Caco-2 (cell line): Measurements from ENCODE around the gene MTERF4. TPM values are rescaled to one million over a fixed set of nuclear protein-coding genes. Genes with fewer than 3 reads are reported as not detected.

ENCODE experiments used
- BruUV-seq: library from RNA; stranded (reverse); fragments of 400-500 nt; replicated peaks from 2 replicates; lab custom pipeline; 2021; lab: Mats Ljungman, UMichigan
- CTCF ChIA-PET: fragments of 300-600 bp; sonication (Branson Sonifier 250); formaldehyde crosslinking; loops from one replicate; lab custom pipeline; 2022; ENCODE audit warnings: antibody characterized with exemption; lab: Charles Lee
- POLR2A ChIA-PET: fragments of 300-600 bp; sonication (Branson Sonifier 250); formaldehyde crosslinking; loops from one replicate; lab custom pipeline; 2022; ENCODE audit warnings: antibody characterized with exemption; lab: Charles Lee
- DNase-seq, 2 experiments: peaks; one replicate each; pipeline versions ENCODE4 v3.0.0 to v3.0.0-alpha.2; 2020 to 2022
- H3K27me3 ChIP-seq: replicated peaks from 2 replicates; pipeline ENCODE4 v1.6.0; 2011; ENCODE audit warnings: low read length; ENCODE audit not compliant: control insufficient read depth, insufficient read depth
- H3K36me3 ChIP-seq: 2 replicates; pipeline ENCODE4 v1.5.1; 2011; ENCODE audit warnings: low read length; ENCODE audit not compliant: control insufficient read depth, insufficient read depth
- H3K4me1 ChIP-seq: fragments of 250-450 bp; sonication (Bioruptor Pico); 2 replicates; pipeline ENCODE4 v1.5.1; 2020; ENCODE audit warnings: mild to moderate bottlenecking
- H3K4me3 ChIP-seq: 2 replicates; pipeline ENCODE4 v1.5.1; 2011; ENCODE audit warnings: low read depth, mild to moderate bottlenecking, control low read depth, low read length
- H3K9me3 ChIP-seq: fragments of 250-450 bp; sonication (Bioruptor Pico); 2 replicates; pipeline ENCODE4 v1.5.1; 2020; ENCODE audit warnings: mild to moderate bottlenecking, moderate library complexity
- H3K27ac Mint-ChIP-seq: one replicate; pipeline ENCODE4 v1.8.0; 2022; ENCODE audit warnings: mixed read lengths; ENCODE audit not compliant: unreplicated experiment
- H3K27me3 Mint-ChIP-seq: one replicate; pipeline ENCODE4 v1.8.0; 2022; ENCODE audit warnings: mixed read lengths; ENCODE audit not compliant: insufficient read depth, unreplicated experiment
- H3K36me3 Mint-ChIP-seq: one replicate; pipeline ENCODE4 v1.8.0; 2022; ENCODE audit warnings: mild to moderate bottlenecking, mixed read lengths; ENCODE audit not compliant: insufficient read depth, unreplicated experiment
- H3K4me1 Mint-ChIP-seq: one replicate; pipeline ENCODE4 v1.8.0; 2022; ENCODE audit warnings: low read depth, mixed read lengths; ENCODE audit not compliant: unreplicated experiment
- H3K4me3 Mint-ChIP-seq: one replicate; pipeline ENCODE4 v1.8.0; 2022; ENCODE audit warnings: mild to moderate bottlenecking, moderate library complexity, mixed read lengths; ENCODE audit not compliant: unreplicated experiment
- H3K9me3 Mint-ChIP-seq: one replicate; pipeline ENCODE4 v1.8.0; 2022; ENCODE audit warnings: mixed read lengths; ENCODE audit not compliant: unreplicated experiment
- CTCF ChIP-seq, 2 experiments: fragments of 200-600 bp in 1 of 2; IDR thresholded peaks; 1 replicate in 1 of 2; 2 replicates in 1 of 2; pipeline versions ENCODE4 v1.5.1 to v1.8.0; 2011 to 2022; ENCODE audit warnings: antibody characterized with exemption in 1 of 2, control low read depth in 1 of 2, inconsistent platforms in 1 of 2, low read depth in 1 of 2, low read length in 1 of 2, mild to moderate bottlenecking in 1 of 2, moderate library complexity in 1 of 2; ENCODE audit not compliant: insufficient read depth in 1 of 2, severe bottlenecking in 1 of 2, unreplicated experiment in 1 of 2
- intact Hi-C: fragments of 100-400 bp; cut with micrococcal nuclease; formaldehyde crosslinking; loops from one replicate; pipeline ENCODE4 v1.10.0; 2022; ENCODE audit not compliant: unreplicated experiment
- total RNA-seq: library from RNA; stranded (reverse); gene quantifications from 2 replicates; pipeline ENCODE4 v1.2.3, GENCODE V29; 2022

The MTERF4 gene
- total RNA-seq, 1 experiment from 2014 or later = 22.2 TPM

- no TSS peak for BruUV-seq
- intact Hi-C loops = no loop called here
- no peaks in the 10 kb centered on the region for H3K27me3 ChIP-seq
- Mint-ChIP-seq H3K4me1 (no peaks in the 10 kb centered on the region), H3K27ac (no peak overlapping the region), H3K9me3 (no peaks in the 10 kb centered on the region), H3K36me3 (peaks cover 4% of the 10 kb centered on the region), H3K4me3 (no peak overlapping the region), H3K27me3 (peaks cover 10% of the 10 kb centered on the region)
- H3K36me3 ChIP-seq = no peaks in the 10 kb centered on the region
- no peak for DNase-seq
- no peaks in the 10 kb centered on the region for H3K9me3 ChIP-seq
- ChIA-PET CTCF (no interaction called here), POLR2A (no interaction called here)
- H3K4me1 ChIP-seq = no peaks in the 10 kb centered on the region
- no peak for TF ChIP-seq CTCF (IDR thresholded peaks at IDR 0.05; ENCODE audit: insufficient read depth in 1 of 2, low read depth in 1 of 2, low read length in 1 of 2, severe bottlenecking in 1 of 2, unreplicated experiment in 1 of 2)
- no peak overlapping the region for H3K4me3 ChIP-seq
These were observed 32.2 kb downstream of the MTERF4 start for GRCh38 chr2:241069821-241070281.

GRCh38 chr2:241068942-241069810, 32.9 kb downstream of the MTERF4 start:
- Mint-ChIP-seq H3K27me3 (peaks cover 10% of the 10 kb centered on the region), H3K36me3 (peaks cover 4% of the 10 kb centered on the region), H3K27ac (no peak overlapping the region), H3K4me1 (no peaks in the 10 kb centered on the region), H3K9me3 (no peaks in the 10 kb centered on the region), H3K4me3 (no peak overlapping the region)
- no peak for TF ChIP-seq CTCF (IDR thresholded peaks at IDR 0.05; ENCODE audit: insufficient read depth in 1 of 2, low read depth in 1 of 2, low read length in 1 of 2, severe bottlenecking in 1 of 2, unreplicated experiment in 1 of 2)
- no peak for DNase-seq
- CTCF ChIA-PET = no interaction called here
- BruUV-seq = no TSS peak
- no peaks in the 10 kb centered on the region for H3K36me3 ChIP-seq
- H3K9me3 ChIP-seq = no peaks in the 10 kb centered on the region
- no peaks in the 10 kb centered on the region for H3K4me1 ChIP-seq
- POLR2A ChIA-PET = no interaction called here
- no peaks in the 10 kb centered on the region for H3K27me3 ChIP-seq
- H3K4me3 ChIP-seq = no peak overlapping the region
- intact Hi-C loops = no loop called here

- no peak for TF ChIP-seq CTCF (IDR thresholded peaks at IDR 0.05; ENCODE audit: insufficient read depth in 1 of 2, low read depth in 1 of 2, low read length in 1 of 2, severe bottlenecking in 1 of 2, unreplicated experiment in 1 of 2)
- ChIA-PET POLR2A (no interaction called here), CTCF (interaction anchor here (0.7 kb wide), 1 partner anchor 317 kb away, joined by 4 read pairs; no protein-coding TSS in a partner anchor)
- Mint-ChIP-seq H3K4me1 (no peaks in the 10 kb centered on the region), H3K4me3 (no peak overlapping the region), H3K27me3 (peaks cover 10% of the 10 kb centered on the region), H3K36me3 (peaks cover 4% of the 10 kb centered on the region), H3K9me3 (no peaks in the 10 kb centered on the region), H3K27ac (no peak overlapping the region)
- intact Hi-C loops = no loop called here
- Histone ChIP-seq H3K36me3 (no peaks in the 10 kb centered on the region), H3K9me3 (no peaks in the 10 kb centered on the region), H3K4me3 (no peak overlapping the region), H3K27me3 (no peaks in the 10 kb centered on the region), H3K4me1 (no peaks in the 10 kb centered on the region)
- BruUV-seq = no TSS peak
- DNase-seq = no peak
These were observed 33.7 kb downstream of the MTERF4 start for GRCh38 chr2:241068136-241068941.
